Cardiac fibroblast (primary cell): ENCODE results near the gene UST.
A peak's percentile ranks its signal among the peaks of the same experiment; 100 is the strongest.

Experiments used
- DNase-seq, 2 donors: peaks; one replicate each; pipeline versions ENCODE4 v3.0.0 to v3.0.0-alpha.2; 2010; ENCODE audit warnings: low read depth in 2 of 2
- H3K4me3 ChIP-seq, 2 donors: replicated peaks in 1 of 2; 1 replicate in 1 of 2; 2 replicates in 1 of 2; pipeline ENCODE4 v1.5.1; 2011; ENCODE audit warnings: low read depth in 2 of 2, low read length in 2 of 2, mild to moderate bottlenecking in 2 of 2, moderate library complexity in 1 of 2
- TF ChIP-seq, protein P1 (sequence below): IDR thresholded peaks from one replicate; pipeline ENCODE4 v1.5.1; 2011; ENCODE audit warnings: low read depth, mild to moderate bottlenecking, low read length, inconsistent platforms

UST gene

DNA sequence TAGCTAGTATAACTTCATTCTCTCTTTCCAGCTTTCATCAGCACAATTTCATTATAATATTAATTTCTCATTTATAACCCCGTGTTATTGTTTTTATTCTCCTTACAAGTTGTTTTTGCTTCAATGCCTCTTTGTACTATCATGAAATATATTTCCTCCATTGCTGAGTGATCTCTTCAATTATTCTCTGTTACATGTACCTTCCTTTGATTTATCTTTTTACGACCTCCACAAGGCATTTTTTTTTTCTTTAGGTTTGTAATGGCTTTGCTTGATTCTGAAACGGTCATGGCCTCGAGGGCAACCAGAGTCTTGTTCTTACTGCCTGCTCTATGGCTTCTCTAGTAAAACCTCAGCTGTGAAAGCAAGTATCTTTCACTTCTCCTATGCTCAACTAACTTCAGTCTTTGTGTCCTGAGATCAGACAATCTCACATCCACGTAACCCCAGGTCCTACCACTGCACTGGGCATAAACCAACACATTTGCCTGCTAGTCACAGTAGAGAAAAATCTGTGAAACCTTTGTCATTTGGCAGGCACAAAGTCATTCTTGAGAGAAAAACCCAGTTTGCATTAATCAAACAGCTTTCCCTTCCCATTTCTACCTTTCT lies 119.9 kb downstream of the UST start:
- no peak for DNase-seq
- H3K4me3 ChIP-seq: no peak overlapping the region
- TF ChIP-seq, protein P1, sequence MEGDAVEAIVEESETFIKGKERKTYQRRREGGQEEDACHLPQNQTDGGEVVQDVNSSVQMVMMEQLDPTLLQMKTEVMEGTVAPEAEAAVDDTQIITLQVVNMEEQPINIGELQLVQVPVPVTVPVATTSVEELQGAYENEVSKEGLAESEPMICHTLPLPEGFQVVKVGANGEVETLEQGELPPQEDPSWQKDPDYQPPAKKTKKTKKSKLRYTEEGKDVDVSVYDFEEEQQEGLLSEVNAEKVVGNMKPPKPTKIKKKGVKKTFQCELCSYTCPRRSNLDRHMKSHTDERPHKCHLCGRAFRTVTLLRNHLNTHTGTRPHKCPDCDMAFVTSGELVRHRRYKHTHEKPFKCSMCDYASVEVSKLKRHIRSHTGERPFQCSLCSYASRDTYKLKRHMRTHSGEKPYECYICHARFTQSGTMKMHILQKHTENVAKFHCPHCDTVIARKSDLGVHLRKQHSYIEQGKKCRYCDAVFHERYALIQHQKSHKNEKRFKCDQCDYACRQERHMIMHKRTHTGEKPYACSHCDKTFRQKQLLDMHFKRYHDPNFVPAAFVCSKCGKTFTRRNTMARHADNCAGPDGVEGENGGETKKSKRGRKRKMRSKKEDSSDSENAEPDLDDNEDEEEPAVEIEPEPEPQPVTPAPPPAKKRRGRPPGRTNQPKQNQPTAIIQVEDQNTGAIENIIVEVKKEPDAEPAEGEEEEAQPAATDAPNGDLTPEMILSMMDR: no peak

- no peak overlapping the region for H3K4me3 ChIP-seq
- peak in 1 of 2 donors; percentile 62 for DNase-seq
- TF ChIP-seq, protein P1: no peak
Measured at GRCh38 chr6:148867862-148868261, 121.0 kb downstream of the UST start.

DNA sequence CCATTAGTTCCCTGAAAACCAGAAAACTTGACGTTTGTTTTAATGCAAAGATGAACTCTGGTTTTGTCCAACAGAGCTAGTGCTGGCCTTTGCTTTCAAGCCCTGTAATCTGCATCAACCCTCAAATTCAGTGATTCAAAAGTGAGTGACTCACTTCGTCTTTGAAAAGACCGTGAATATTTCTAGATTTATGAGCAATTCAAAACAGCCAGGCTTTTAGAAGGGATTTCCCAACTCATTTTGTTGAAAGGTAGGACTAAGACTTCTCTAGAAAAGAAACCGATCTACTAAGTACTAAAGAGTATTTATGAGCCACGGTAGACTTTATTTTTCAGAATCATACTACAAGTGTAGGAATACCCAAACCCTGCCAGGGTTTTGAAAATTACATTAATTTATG lies 121.5 kb downstream of the UST start:
- TF ChIP-seq, protein P1: no peak
- H3K4me3 ChIP-seq: no peak overlapping the region
- peak; percentile 52 to 85 for DNase-seq

DNA sequence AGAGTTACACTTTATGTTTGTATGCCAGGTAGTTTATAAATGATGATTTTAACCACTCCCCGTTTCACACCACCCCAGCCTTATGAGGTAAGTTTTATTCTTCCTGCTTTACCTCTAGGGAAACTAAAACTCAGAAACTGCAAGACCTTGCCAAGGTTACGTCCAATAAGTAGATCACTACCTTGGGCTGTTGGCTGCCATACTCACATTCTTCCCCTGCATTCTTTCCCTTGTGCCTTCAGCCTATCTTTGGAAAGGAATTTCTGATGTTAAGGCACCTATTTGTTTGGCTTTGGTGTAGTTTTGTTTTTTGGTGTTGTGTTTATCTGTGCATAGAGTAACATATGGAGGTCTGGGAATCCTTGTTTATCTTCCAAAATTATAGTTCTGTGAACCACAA lies 122.1 kb downstream of the UST start:
- no peak overlapping the region for H3K4me3 ChIP-seq
- TF ChIP-seq, protein P1: no peak
- no peak for DNase-seq

DNA sequence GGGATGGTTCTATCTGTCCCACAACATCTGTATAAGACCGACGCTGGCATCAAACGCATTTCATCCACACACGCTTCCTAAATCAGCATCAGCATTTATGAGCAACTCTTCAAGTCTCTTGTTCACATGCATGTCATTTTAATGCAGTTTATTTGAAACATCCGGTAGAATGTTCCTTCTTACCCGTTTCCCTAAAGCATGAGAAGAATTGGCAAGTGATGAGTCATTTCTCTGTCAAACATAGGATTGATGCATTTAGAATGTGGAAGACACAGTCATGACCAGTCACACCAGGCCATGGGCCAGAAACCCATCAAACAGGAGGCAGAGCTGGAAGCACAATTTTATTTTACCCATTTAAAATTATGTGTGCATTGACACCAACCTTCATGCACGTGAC lies 122.8 kb downstream of the UST start:
- H3K4me3 ChIP-seq: no peak overlapping the region
- TF ChIP-seq, protein P1: no peak
- peak; percentile 61 to 95 for DNase-seq

GRCh38 chr6:148873154-148873553 lies 126.3 kb downstream of the UST start:
- DNase-seq: no peak
- TF ChIP-seq, protein P1: no peak

GRCh38 chr6:148873868-148874267 lies 127.0 kb downstream of the UST start:
- H3K4me3 ChIP-seq: no peak overlapping the region
- no peak for DNase-seq
- TF ChIP-seq, protein P1: no peak

More at GRCh38 chr6:148873154-148873553, 126.3 kb downstream of the UST start:
- no peak overlapping the region for H3K4me3 ChIP-seq
